Measurements from ENCODE around the gene GMPR. TPM values are rescaled to one million over a fixed set of nuclear protein-coding genes. Genes with fewer than 3 reads are reported as not detected.

Gene GMPR
- total and polyA plus RNA-seq, 2 donors (not counting 3 experiments of a cell fraction or from before 2014, with no cell fraction given) = 36.3 to 64.0 TPM

DNA sequence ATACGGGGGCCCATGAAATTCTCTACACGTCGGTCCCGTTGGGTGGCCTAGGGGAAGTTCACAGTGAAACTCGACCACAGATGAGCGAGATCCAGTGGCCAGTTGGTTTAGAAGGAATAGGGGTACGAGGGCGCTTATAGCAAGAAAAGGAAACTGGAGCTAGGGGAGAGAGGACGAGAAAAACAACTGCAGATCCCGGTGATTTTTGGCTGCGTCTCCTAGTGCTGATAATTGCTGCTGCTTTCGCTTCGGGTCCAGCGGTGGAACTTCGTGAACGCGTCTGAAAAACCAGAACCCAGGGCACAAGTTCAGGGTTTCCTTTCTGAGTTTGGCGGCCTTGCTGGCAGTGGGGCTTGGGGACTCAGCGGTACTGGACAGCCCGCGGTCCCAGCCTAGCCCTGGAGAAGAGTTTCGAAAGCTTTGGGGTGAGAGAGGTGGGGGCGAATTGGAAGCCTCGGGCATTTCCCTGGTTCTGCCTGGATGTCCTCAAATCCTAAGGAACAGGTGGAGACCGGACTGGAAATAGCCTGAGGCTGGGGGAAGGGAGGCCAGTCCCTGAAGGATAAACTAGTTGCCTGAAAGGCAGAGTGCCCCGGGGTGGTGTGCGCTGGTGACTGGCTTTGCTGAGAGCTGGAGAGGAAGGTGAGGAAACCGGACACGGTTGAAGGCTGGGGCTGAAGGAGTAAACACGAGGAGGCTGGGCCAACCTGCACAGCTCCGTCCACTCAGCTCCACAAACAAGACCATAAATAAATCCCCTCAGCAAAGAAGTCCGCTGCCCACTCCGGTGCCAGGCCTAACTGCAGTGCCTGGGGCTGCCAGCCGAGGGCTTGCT, 793 bp downstream of the GMPR start:
- FAIRE-seq = peak; percentile 99
- dilution Hi-C loops (cut with MboI; ENCODE audit: extremely low pct_ligation_motif_present, low sequenced_read_pairs) = no loop called here
- H3K4me3 ChIP-seq (replicated peaks in 1 of 3; ENCODE audit: insufficient read depth in 1 of 3, low read depth in 1 of 3, low read length in 3 of 3) = peak overlapping the region; percentile 63 to 97 (median 73)
- peak overlapping the region; percentile 89 for H2AFZ ChIP-seq (ENCODE audit: low read depth, low read length)
- no peaks in the 10 kb centered on the region for H3K36me3 ChIP-seq (ENCODE audit: control insufficient read depth in 2 of 2, extremely low read depth in 1 of 2, insufficient read depth in 2 of 2, low read length in 2 of 2)
- POLR2A ChIA-PET = interaction anchor here (1.0 kb wide), 2 partner anchors 24 to 33 kb away, joined by 3 read pairs; no protein-coding TSS in a partner anchor
- H3K9me1 ChIP-seq (replicated peaks; ENCODE audit: control insufficient read depth, extremely low read depth, insufficient read depth, low read length) = no peaks in the 10 kb centered on the region
- peak overlapping the region; percentile 90 for H3K4me2 ChIP-seq (ENCODE audit: insufficient read depth, low read length)
- TSS peak; percentile 34 for BruUV-seq (replicated peaks)
- H3K9ac ChIP-seq (replicated peaks; ENCODE audit: extremely low read depth, insufficient read depth, low read length) = peak overlapping the region; percentile 76
- H3K4me1 ChIP-seq (ENCODE audit: control insufficient read depth, extremely low read depth, insufficient read depth, low read length) = peaks cover 32% of the 10 kb centered on the region
- intact Hi-C loops (cut with micrococcal nuclease) = loop anchor here (1.0 to 5.0 kb wide), 7 partner anchors 19 to 992 kb away; partner anchors contain the start of genes ATXN1 and JARID2
- peak overlapping the region; percentile 72 for H3K27ac ChIP-seq (ENCODE audit: insufficient read depth, low read depth, low read length)
- peak; percentile 91 for DNase-seq (ENCODE audit: low read depth, low spot score)
- no peaks in the 10 kb centered on the region for H3K79me2 ChIP-seq (ENCODE audit: control insufficient read depth, insufficient read depth, low read length)
- no peaks in the 10 kb centered on the region for H3K9me3 ChIP-seq (replicated peaks; ENCODE audit: control insufficient read depth, insufficient read depth, low read length)
- TF ChIP-seq CTCF (IDR thresholded peaks at IDR 0.05; ENCODE audit: extremely low read depth in 1 of 2, insufficient read depth in 1 of 2, low read depth in 1 of 2, low read length in 2 of 2) = peak; percentile 50 to 81
- no peak for TF ChIP-seq JUN (IDR thresholded peaks at IDR 0.05; ENCODE audit: borderline replicate concordance, insufficient read depth, insufficient read length, low read depth)
- CTCF ChIA-PET = interaction anchor here (1.3 to 5.4 kb wide), 11 partner anchors 9 to 47 kb away, joined by 4 to 35 read pairs (median 7); no protein-coding TSS in a partner anchor
- H4K20me1 ChIP-seq (replicated peaks; ENCODE audit: control insufficient read depth, extremely low read depth, insufficient read depth, low read length) = no peaks in the 10 kb centered on the region
- no peaks in the 10 kb centered on the region for H3K27me3 ChIP-seq (ENCODE audit: control insufficient read depth in 2 of 2, insufficient read depth in 2 of 2, low read length in 2 of 2)

- intact Hi-C loops (cut with micrococcal nuclease) (loop anchor here (1.0 to 5.0 kb wide), 7 partner anchors 19 to 992 kb away; partner anchors contain the start of genes ATXN1 and JARID2), dilution Hi-C loops (cut with MboI; ENCODE audit: extremely low pct_ligation_motif_present, low sequenced_read_pairs) (no loop called here)
- Histone ChIP-seq H4K20me1 (replicated peaks; ENCODE audit: control insufficient read depth, extremely low read depth, insufficient read depth, low read length) (no peaks in the 10 kb centered on the region), H3K27me3 (ENCODE audit: control insufficient read depth in 2 of 2, insufficient read depth in 2 of 2, low read length in 2 of 2) (no peaks in the 10 kb centered on the region), H3K4me2 (ENCODE audit: insufficient read depth, low read length) (peak overlapping the region; percentile 90), H3K4me1 (ENCODE audit: control insufficient read depth, extremely low read depth, insufficient read depth, low read length) (peaks cover 32% of the 10 kb centered on the region), H2AFZ (ENCODE audit: low read depth, low read length) (peak overlapping the region; percentile 69), H3K79me2 (ENCODE audit: control insufficient read depth, insufficient read depth, low read length) (no peaks in the 10 kb centered on the region), H3K9me3 (replicated peaks; ENCODE audit: control insufficient read depth, insufficient read depth, low read length) (no peaks in the 10 kb centered on the region), H3K9me1 (replicated peaks; ENCODE audit: control insufficient read depth, extremely low read depth, insufficient read depth, low read length) (no peaks in the 10 kb centered on the region), H3K27ac (ENCODE audit: insufficient read depth, low read depth, low read length) (peak overlapping the region; percentile 33), H3K9ac (replicated peaks; ENCODE audit: extremely low read depth, insufficient read depth, low read length) (peak overlapping the region; percentile 76), H3K4me3 (replicated peaks in 1 of 3; ENCODE audit: insufficient read depth in 1 of 3, low read depth in 1 of 3, low read length in 3 of 3) (peak overlapping the region in 2 of 3 experiments; percentile 73 to 97), H3K36me3 (ENCODE audit: control insufficient read depth in 2 of 2, extremely low read depth in 1 of 2, insufficient read depth in 2 of 2, low read length in 2 of 2) (no peaks in the 10 kb centered on the region)
- POLR2A ChIA-PET = interaction anchor here (1.0 kb wide), 2 partner anchors 24 to 34 kb away, joined by 3 read pairs; no protein-coding TSS in a partner anchor
- no peak for TF ChIP-seq EZH2 (IDR thresholded peaks at IDR 0.05; ENCODE audit: borderline replicate concordance, low read depth, low read length, severe bottlenecking)
- TF ChIP-seq POLR2AphosphoS5 (IDR thresholded peaks at IDR 0.05; ENCODE audit: insufficient read depth, low read depth, low read length) = no peak
- no peak for TF ChIP-seq GATA2 (IDR thresholded peaks at IDR 0.05; ENCODE audit: insufficient read depth, insufficient read length, low read depth, low read length)
- TF ChIP-seq POLR2A (IDR thresholded peaks at IDR 0.05; ENCODE audit: low read depth, low read length) = no peak
- no peak for TF ChIP-seq FOS (IDR thresholded peaks at IDR 0.05; ENCODE audit: borderline replicate concordance, insufficient read depth, low read length)
- TF ChIP-seq MYC (IDR thresholded peaks at IDR 0.05; ENCODE audit: low read depth, low read length) = no peak
- TF ChIP-seq JUN (IDR thresholded peaks at IDR 0.05; ENCODE audit: borderline replicate concordance, insufficient read depth, insufficient read length, low read depth) = no peak
- no peak for TF ChIP-seq CTCF (IDR thresholded peaks at IDR 0.05; ENCODE audit: extremely low read depth in 1 of 2, insufficient read depth in 1 of 2, low read depth in 1 of 2, low read length in 2 of 2)
- TF ChIP-seq MAX (IDR thresholded peaks at IDR 0.05; ENCODE audit: insufficient read depth, insufficient read length) = no peak
- FAIRE-seq (no peak), DNase-seq (ENCODE audit: low read depth, low spot score) (no peak)
- no TSS peak for BruUV-seq (replicated peaks)
- CTCF ChIA-PET = interaction anchor here (0.8 to 5.4 kb wide), 11 partner anchors 10 to 37 kb away, joined by 4 to 35 read pairs (median 7); no protein-coding TSS in a partner anchor
Measured at GRCh38 chr6:16239798-16240123, 1.4 kb downstream of the GMPR start.

Measured in endothelial cell of umbilical vein (primary cell).